GM18505 (cell line): ENCODE results near the gene SRRM3.
"Not testable (repeated sequence)": the region's sequence is repeated elsewhere in the genome, so short reads cannot be mapped to it uniquely, and the experiment has no call there.

Experiments used
- ATAC-seq: cut with Tn5 transposase; IDR thresholded peaks from one replicate; pipeline ENCODE4 v1.9.1; 2021; ENCODE audit not compliant: unreplicated experiment
- POLR2A ChIP-seq: IDR thresholded peaks from 4 replicates; pipeline ENCODE4 v1.6.1; 2011; ENCODE audit warnings: borderline replicate concordance; ENCODE audit not compliant: insufficient read depth, insufficient read length; ENCODE audit errors: extremely low read depth

SRRM3 gene

GRCh38 chr7:76272142-76272541 lies 70.4 kb downstream of the SRRM3 start:
- no peak for ATAC-seq
- TF ChIP-seq POLR2A: no peak

GRCh38 chr7:76272851-76273497 lies 71.3 kb downstream of the SRRM3 start:
- TF ChIP-seq POLR2A: no peak
- no peak for ATAC-seq

GRCh38 chr7:76273503-76273902 lies 71.8 kb downstream of the SRRM3 start:
- no peak for TF ChIP-seq POLR2A
- ATAC-seq: no peak

GRCh38 chr7:76278540-76278939 lies 76.8 kb downstream of the SRRM3 start:
- no peak for TF ChIP-seq POLR2A
- no peak for ATAC-seq

- no peak for ATAC-seq
- TF ChIP-seq POLR2A: no peak
These were observed 78.7 kb downstream of the SRRM3 start for GRCh38 chr7:76280408-76280807.

- TF ChIP-seq POLR2A: no peak
- ATAC-seq: no peak
These were observed 79.5 kb downstream of the SRRM3 start for GRCh38 chr7:76281006-76281705.

GRCh38 chr7:76281706-76282343 lies 80.1 kb downstream of the SRRM3 start:
- no peak for TF ChIP-seq POLR2A
- ATAC-seq: no peak

GRCh38 chr7:76282344-76283253 lies 80.9 kb downstream of the SRRM3 start:
- TF ChIP-seq POLR2A: no peak
- ATAC-seq: no peak

- ATAC-seq: no peak
- TF ChIP-seq POLR2A: no peak
These were observed 81.8 kb downstream of the SRRM3 start for GRCh38 chr7:76283254-76284159.

- TF ChIP-seq POLR2A: no peak
- ATAC-seq: no peak
These were observed 84.1 kb downstream of the SRRM3 start for GRCh38 chr7:76285604-76286374.

- ATAC-seq: no peak
- TF ChIP-seq POLR2A: no peak
These were observed 85.2 kb downstream of the SRRM3 start for GRCh38 chr7:76286842-76287403.

GRCh38 chr7:76290847-76291350 lies 89.2 kb downstream of the SRRM3 start:
- ATAC-seq: not testable (repeated sequence)
